ENCODE measurements around the gene CAMTA1. TPM values are rescaled to one million over a fixed set of nuclear protein-coding genes. Genes with fewer than 3 reads are reported as not detected.

CAMTA1 gene
- total RNA-seq, 1 donor from 2014 or later, result 38.1 TPM

GRCh38 chr1:7652515-7653098 is 867.4 kb downstream of the CAMTA1 start:
- Histone ChIP-seq H3K9me3 (ENCODE audit: control insufficient read depth in 3 of 3, low read length in 3 of 3) (no peaks in the 10 kb centered on the region), H3K27ac (ENCODE audit: low read depth, low read length) (no peak overlapping the region), H3K27me3 (ENCODE audit: control insufficient read depth in 3 of 3, insufficient read depth in 3 of 3, low read length in 3 of 3) (peaks cover 0 to 27% (median 3%) of the 10 kb centered on the region in 3 donors)

DNA sequence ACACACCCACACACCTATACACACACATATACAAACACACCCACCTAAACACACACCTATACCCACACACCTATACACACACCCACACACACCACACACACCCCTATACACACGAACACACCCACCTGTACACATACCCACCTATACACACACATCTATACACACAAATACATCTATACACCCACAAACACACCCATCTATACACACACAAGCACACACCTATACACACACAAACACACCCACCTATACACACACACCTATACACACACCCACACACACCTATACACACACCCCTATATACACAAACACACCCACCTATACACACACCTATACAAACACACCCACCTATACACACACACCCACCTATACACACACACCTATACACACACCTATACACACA is 869.5 kb downstream of the CAMTA1 start:
- H3K4me3 ChIP-seq (ENCODE audit: low read length in 3 of 3), result no peak overlapping the region
- H3K9ac ChIP-seq (ENCODE audit: low read depth in 1 of 3, low read length in 3 of 3), result no peak overlapping the region
- no peak overlapping the region for H3K27ac ChIP-seq (ENCODE audit: low read depth, low read length)

More at GRCh38 chr1:7652515-7653098, 867.4 kb downstream of the CAMTA1 start:
- Histone ChIP-seq H3K36me3 (ENCODE audit: control insufficient read depth in 3 of 3, insufficient read depth in 3 of 3, low read length in 3 of 3) (no peaks in the 10 kb centered on the region), H3K9ac (ENCODE audit: low read depth in 1 of 3, low read length in 3 of 3) (no peak overlapping the region), H3K4me3 (ENCODE audit: low read length in 3 of 3) (no peak overlapping the region), H3K4me1 (ENCODE audit: control insufficient read depth in 3 of 3, insufficient read depth in 3 of 3, low read length in 3 of 3) (peaks cover 0 to 7% (median 0%) of the 10 kb centered on the region in 3 donors)

GRCh38 chr1:7655354-7655753 is 870.1 kb downstream of the CAMTA1 start:
- Histone ChIP-seq H3K27ac (ENCODE audit: low read depth, low read length) (no peak overlapping the region), H3K9me3 (ENCODE audit: control insufficient read depth in 3 of 3, low read length in 3 of 3) (no peaks in the 10 kb centered on the region), H3K27me3 (ENCODE audit: control insufficient read depth in 3 of 3, insufficient read depth in 3 of 3, low read length in 3 of 3) (peaks cover 0 to 12% (median 3%) of the 10 kb centered on the region in 3 donors), H3K36me3 (ENCODE audit: control insufficient read depth in 3 of 3, insufficient read depth in 3 of 3, low read length in 3 of 3) (no peaks in the 10 kb centered on the region), H3K4me3 (ENCODE audit: low read length in 3 of 3) (no peak overlapping the region), H3K9ac (ENCODE audit: low read depth in 1 of 3, low read length in 3 of 3) (no peak overlapping the region), H3K4me1 (ENCODE audit: control insufficient read depth in 3 of 3, insufficient read depth in 3 of 3, low read length in 3 of 3) (no peaks in the 10 kb centered on the region)

More for the DNA sequence above, 869.5 kb downstream of the CAMTA1 start:
- Histone ChIP-seq H3K36me3 (ENCODE audit: control insufficient read depth in 3 of 3, insufficient read depth in 3 of 3, low read length in 3 of 3) (no peaks in the 10 kb centered on the region), H3K9me3 (ENCODE audit: control insufficient read depth in 3 of 3, low read length in 3 of 3) (no peaks in the 10 kb centered on the region), H3K4me1 (ENCODE audit: control insufficient read depth in 3 of 3, insufficient read depth in 3 of 3, low read length in 3 of 3) (no peaks in the 10 kb centered on the region), H3K27me3 (ENCODE audit: control insufficient read depth in 3 of 3, insufficient read depth in 3 of 3, low read length in 3 of 3) (peaks cover 0 to 16% (median 3%) of the 10 kb centered on the region in 3 donors)

DNA sequence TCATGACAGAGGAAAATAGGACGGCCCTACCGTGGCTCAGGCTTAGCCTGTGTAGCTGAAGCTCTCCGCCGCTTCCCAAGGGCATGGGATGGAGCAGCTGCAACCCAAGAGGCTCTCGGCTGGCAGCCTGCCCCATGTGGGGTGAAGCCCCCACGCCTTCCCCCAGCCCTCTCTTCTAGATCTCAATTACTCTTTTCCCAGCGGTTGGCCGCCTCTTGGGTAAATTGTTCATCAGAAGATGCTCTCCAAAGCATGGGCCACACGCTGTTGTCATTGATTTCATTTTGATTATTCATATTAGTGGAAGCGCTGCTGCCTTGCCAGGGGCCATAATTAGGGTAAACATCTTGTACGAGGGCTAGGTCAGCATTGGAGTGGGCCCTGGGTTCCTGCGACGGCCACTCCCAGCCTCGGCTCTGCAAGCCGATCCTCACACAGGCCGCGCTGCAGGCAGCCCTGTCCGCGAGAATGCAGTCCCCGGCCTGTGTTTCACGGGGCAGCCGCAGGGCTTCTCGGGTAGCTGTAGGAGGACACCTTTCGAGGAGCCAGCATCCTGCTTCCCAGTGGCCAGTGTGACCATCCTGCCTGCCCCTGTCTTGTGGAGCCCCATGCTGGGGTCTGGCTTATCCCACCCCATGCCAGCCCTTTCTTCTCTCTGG is 871.4 kb downstream of the CAMTA1 start:
- peaks cover 0 to 11% (median 8%) of the 10 kb centered on the region in 3 donors for H3K27me3 ChIP-seq (ENCODE audit: control insufficient read depth in 3 of 3, insufficient read depth in 3 of 3, low read length in 3 of 3)
- H3K9ac ChIP-seq (ENCODE audit: low read depth in 1 of 3, low read length in 3 of 3), result no peak overlapping the region
- no peak overlapping the region for H3K27ac ChIP-seq (ENCODE audit: low read depth, low read length)
- no peaks in the 10 kb centered on the region for H3K4me1 ChIP-seq (ENCODE audit: control insufficient read depth in 3 of 3, insufficient read depth in 3 of 3, low read length in 3 of 3)
- no peaks in the 10 kb centered on the region for H3K36me3 ChIP-seq (ENCODE audit: control insufficient read depth in 3 of 3, insufficient read depth in 3 of 3, low read length in 3 of 3)
- no peak overlapping the region for H3K4me3 ChIP-seq (ENCODE audit: low read length in 3 of 3)
- H3K9me3 ChIP-seq (ENCODE audit: control insufficient read depth in 3 of 3, low read length in 3 of 3), result no peaks in the 10 kb centered on the region

DNA sequence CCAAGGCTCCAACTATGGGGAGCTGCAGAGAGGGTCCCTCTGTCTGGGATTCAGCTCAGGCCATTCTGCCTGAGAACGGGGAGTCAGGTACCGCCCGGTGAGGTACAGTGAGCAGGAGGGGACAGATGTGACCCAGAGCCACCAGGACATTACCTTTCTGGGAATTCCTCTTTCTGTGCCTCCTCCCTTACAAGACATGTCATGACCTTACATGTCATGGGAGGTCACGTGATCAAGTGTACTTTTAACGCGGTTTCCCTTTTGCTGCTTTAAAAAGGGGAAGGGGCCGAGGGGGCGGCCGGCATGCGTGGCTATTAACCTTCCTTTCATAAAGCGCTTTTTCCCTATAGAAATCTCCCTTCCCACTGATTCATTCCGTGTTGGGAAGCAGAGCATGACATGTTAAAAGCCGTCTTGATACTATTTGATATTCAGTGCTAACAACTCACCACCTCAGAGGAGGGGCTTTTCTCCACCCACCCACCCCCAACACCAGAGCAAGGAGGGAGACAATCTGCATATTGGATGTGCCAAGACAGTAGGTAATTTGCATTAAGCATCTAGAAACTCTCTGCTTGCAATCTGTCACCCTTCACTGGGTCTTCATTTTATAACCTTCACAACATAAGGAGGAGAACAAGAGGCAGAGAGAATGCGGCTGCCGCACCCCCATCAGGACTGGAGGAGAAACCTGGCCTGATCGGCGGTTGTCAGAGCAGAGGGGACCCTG is 872.2 kb downstream of the CAMTA1 start:
- Histone ChIP-seq H3K9me3 (ENCODE audit: control insufficient read depth in 3 of 3, low read length in 3 of 3) (no peaks in the 10 kb centered on the region), H3K36me3 (ENCODE audit: control insufficient read depth in 3 of 3, insufficient read depth in 3 of 3, low read length in 3 of 3) (no peaks in the 10 kb centered on the region), H3K27ac (ENCODE audit: low read depth, low read length) (no peak overlapping the region), H3K9ac (ENCODE audit: low read depth in 1 of 3, low read length in 3 of 3) (no peak overlapping the region), H3K4me3 (ENCODE audit: low read length in 3 of 3) (no peak overlapping the region), H3K27me3 (ENCODE audit: control insufficient read depth in 3 of 3, insufficient read depth in 3 of 3, low read length in 3 of 3) (peaks cover 0 to 17% (median 8%) of the 10 kb centered on the region in 3 donors), H3K4me1 (ENCODE audit: control insufficient read depth in 3 of 3, insufficient read depth in 3 of 3, low read length in 3 of 3) (no peaks in the 10 kb centered on the region)

GRCh38 chr1:7658099-7658498 is 872.8 kb downstream of the CAMTA1 start:
- Histone ChIP-seq H3K36me3 (ENCODE audit: control insufficient read depth in 3 of 3, insufficient read depth in 3 of 3, low read length in 3 of 3) (no peaks in the 10 kb centered on the region), H3K4me1 (ENCODE audit: control insufficient read depth in 3 of 3, insufficient read depth in 3 of 3, low read length in 3 of 3) (no peaks in the 10 kb centered on the region), H3K27me3 (ENCODE audit: control insufficient read depth in 3 of 3, insufficient read depth in 3 of 3, low read length in 3 of 3) (peaks cover 0 to 17% (median 8%) of the 10 kb centered on the region in 3 donors), H3K9ac (ENCODE audit: low read depth in 1 of 3, low read length in 3 of 3) (no peak overlapping the region), H3K4me3 (ENCODE audit: low read length in 3 of 3) (no peak overlapping the region), H3K27ac (ENCODE audit: low read depth, low read length) (no peak overlapping the region), H3K9me3 (ENCODE audit: control insufficient read depth in 3 of 3, low read length in 3 of 3) (no peaks in the 10 kb centered on the region)

GRCh38 chr1:7659514-7659913 is 874.3 kb downstream of the CAMTA1 start:
- no peaks in the 10 kb centered on the region for H3K4me1 ChIP-seq (ENCODE audit: control insufficient read depth in 3 of 3, insufficient read depth in 3 of 3, low read length in 3 of 3)
- H3K27ac ChIP-seq (ENCODE audit: low read depth, low read length), result no peak overlapping the region
- H3K9ac ChIP-seq (ENCODE audit: low read depth in 1 of 3, low read length in 3 of 3), result no peak overlapping the region
- H3K9me3 ChIP-seq (ENCODE audit: control insufficient read depth in 3 of 3, low read length in 3 of 3), result no peaks in the 10 kb centered on the region
- H3K27me3 ChIP-seq (ENCODE audit: control insufficient read depth in 3 of 3, insufficient read depth in 3 of 3, low read length in 3 of 3), result peaks cover 0 to 17% (median 8%) of the 10 kb centered on the region in 3 donors
- H3K4me3 ChIP-seq (ENCODE audit: low read length in 3 of 3), result no peak overlapping the region
- no peaks in the 10 kb centered on the region for H3K36me3 ChIP-seq (ENCODE audit: control insufficient read depth in 3 of 3, insufficient read depth in 3 of 3, low read length in 3 of 3)

DNA sequence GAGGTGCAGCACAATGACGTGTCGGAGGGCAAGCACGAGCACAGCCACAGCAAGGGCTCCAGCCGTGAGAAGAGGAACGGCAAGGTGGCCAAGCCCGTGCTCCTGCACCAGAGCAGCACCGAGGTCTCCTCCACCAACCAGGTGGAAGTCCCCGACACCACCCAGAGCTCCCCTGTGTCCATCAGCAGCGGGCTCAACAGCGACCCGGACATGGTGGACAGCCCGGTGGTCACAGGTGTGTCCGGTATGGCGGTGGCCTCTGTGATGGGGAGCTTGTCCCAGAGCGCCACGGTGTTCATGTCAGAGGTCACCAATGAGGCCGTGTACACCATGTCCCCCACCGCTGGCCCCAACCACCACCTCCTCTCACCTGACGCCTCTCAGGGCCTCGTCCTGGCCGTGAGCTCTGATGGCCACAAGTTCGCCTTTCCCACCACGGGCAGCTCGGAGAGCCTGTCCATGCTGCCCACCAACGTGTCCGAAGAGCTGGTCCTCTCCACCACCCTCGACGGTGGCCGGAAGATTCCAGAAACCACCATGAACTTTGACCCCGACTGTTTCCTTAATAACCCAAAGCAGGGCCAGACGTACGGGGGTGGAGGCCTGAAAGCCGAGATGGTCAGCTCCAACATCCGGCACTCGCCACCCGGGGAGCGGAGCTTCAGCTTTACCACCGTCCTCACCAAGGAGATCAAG is 878.3 kb downstream of the CAMTA1 start:
- no peaks in the 10 kb centered on the region for H3K9me3 ChIP-seq (ENCODE audit: control insufficient read depth in 3 of 3, low read length in 3 of 3)
- peaks cover 0 to 12% (median 8%) of the 10 kb centered on the region in 3 donors for H3K27me3 ChIP-seq (ENCODE audit: control insufficient read depth in 3 of 3, insufficient read depth in 3 of 3, low read length in 3 of 3)
- no peak overlapping the region for H3K4me3 ChIP-seq (ENCODE audit: low read length in 3 of 3)
- no peak overlapping the region for H3K9ac ChIP-seq (ENCODE audit: low read depth in 1 of 3, low read length in 3 of 3)
- peaks cover 2 to 5% (median 3%) of the 10 kb centered on the region in 3 donors for H3K4me1 ChIP-seq (ENCODE audit: control insufficient read depth in 3 of 3, insufficient read depth in 3 of 3, low read length in 3 of 3)
- no peak overlapping the region for H3K27ac ChIP-seq (ENCODE audit: low read depth, low read length)
- H3K36me3 ChIP-seq (ENCODE audit: control insufficient read depth in 3 of 3, insufficient read depth in 3 of 3, low read length in 3 of 3), result no peaks in the 10 kb centered on the region

GRCh38 chr1:7664147-7664892 is 879.1 kb downstream of the CAMTA1 start:
- Histone ChIP-seq H3K36me3 (ENCODE audit: control insufficient read depth in 3 of 3, insufficient read depth in 3 of 3, low read length in 3 of 3) (no peaks in the 10 kb centered on the region), H3K27ac (ENCODE audit: low read depth, low read length) (no peak overlapping the region), H3K27me3 (ENCODE audit: control insufficient read depth in 3 of 3, insufficient read depth in 3 of 3, low read length in 3 of 3) (peaks cover 0 to 12% (median 8%) of the 10 kb centered on the region in 3 donors), H3K4me1 (ENCODE audit: control insufficient read depth in 3 of 3, insufficient read depth in 3 of 3, low read length in 3 of 3) (peaks cover 3 to 6% (median 4%) of the 10 kb centered on the region in 3 donors), H3K4me3 (ENCODE audit: low read length in 3 of 3) (no peak overlapping the region), H3K9ac (ENCODE audit: low read depth in 1 of 3, low read length in 3 of 3) (no peak overlapping the region), H3K9me3 (ENCODE audit: control insufficient read depth in 3 of 3, low read length in 3 of 3) (no peaks in the 10 kb centered on the region)
